Trophoblast cell (in vitro differentiated cells and primary cell): ENCODE measurements around the gene TMSB4X.

Experiments used
- DNase-seq, 2 donors: peaks; one replicate each; pipeline ENCODE4 v3.0.0-alpha.2; 2016
- H2AFZ ChIP-seq: 2 replicates; pipeline ENCODE4 v1.6.1; 2013; ENCODE audit warnings: low read length, moderate library complexity, mild to moderate bottlenecking; ENCODE audit not compliant: insufficient read depth, poor library complexity
- H2AK5ac ChIP-seq: 2 replicates; pipeline ENCODE4 v1.6.1; 2013; ENCODE audit warnings: mild to moderate bottlenecking, low read length
- H2BK120ac ChIP-seq: 2 replicates; pipeline ENCODE4 v1.6.1; 2013; ENCODE audit warnings: low read length, mild to moderate bottlenecking, moderate library complexity; ENCODE audit not compliant: insufficient read depth, poor library complexity
- H2BK12ac ChIP-seq: 2 replicates; pipeline ENCODE4 v1.6.1; 2013; ENCODE audit warnings: mild to moderate bottlenecking, low read length, moderate library complexity
- H2BK5ac ChIP-seq: 2 replicates; pipeline ENCODE4 v1.6.1; 2013; ENCODE audit warnings: low read length, low read depth, moderate library complexity, mild to moderate bottlenecking; ENCODE audit not compliant: poor library complexity
- H3K14ac ChIP-seq: 2 replicates; pipeline ENCODE4 v1.6.1; 2013; ENCODE audit warnings: mild to moderate bottlenecking, low read length
- H3K18ac ChIP-seq: 2 replicates; pipeline ENCODE4 v1.6.1; 2013; ENCODE audit warnings: mild to moderate bottlenecking, low read length
- H3K23ac ChIP-seq: 2 replicates; pipeline ENCODE4 v1.6.1; 2013; ENCODE audit warnings: low read length
- H3K27ac ChIP-seq: 2 replicates; pipeline ENCODE4 v1.5.1; 2013; ENCODE audit warnings: low read depth, mild to moderate bottlenecking, inconsistent platforms, low read length, moderate library complexity
- H3K27me3 ChIP-seq: 2 replicates; pipeline ENCODE4 v1.6.1; 2013; ENCODE audit warnings: inconsistent platforms, mild to moderate bottlenecking, low read length, moderate library complexity; ENCODE audit not compliant: insufficient read depth
- H3K36me3 ChIP-seq, 2 experiments: 1 replicate in 1 of 2; 2 replicates in 1 of 2; pipeline ENCODE4 v1.6.1; 2013; ENCODE audit warnings: low read length in 2 of 2, mild to moderate bottlenecking in 2 of 2, moderate library complexity in 1 of 2; ENCODE audit not compliant: insufficient read depth in 2 of 2, control insufficient read depth in 1 of 2
- H3K4ac ChIP-seq: 2 replicates; pipeline ENCODE4 v1.6.1; 2013; ENCODE audit warnings: low read depth, mild to moderate bottlenecking, low read length, moderate library complexity
- H3K4me1 ChIP-seq, 2 experiments: 1 replicate in 1 of 2; 2 replicates in 1 of 2; pipeline ENCODE4 v1.6.1; 2013; ENCODE audit warnings: low read length in 2 of 2, mild to moderate bottlenecking in 2 of 2, moderate library complexity in 1 of 2; ENCODE audit not compliant: insufficient read depth in 2 of 2, control insufficient read depth in 1 of 2
- H3K4me2 ChIP-seq: 2 replicates; pipeline ENCODE4 v1.6.1; 2013; ENCODE audit warnings: inconsistent platforms, mild to moderate bottlenecking, low read length, moderate library complexity
- H3K4me3 ChIP-seq: 2 replicates; pipeline ENCODE4 v1.5.1; 2013; ENCODE audit warnings: mild to moderate bottlenecking, low read depth, low read length, inconsistent platforms
- H3K79me1 ChIP-seq: one replicate; pipeline ENCODE4 v1.6.1; 2013; ENCODE audit warnings: low read length
- H3K79me2 ChIP-seq: 2 replicates; pipeline ENCODE4 v1.6.1; 2013; ENCODE audit warnings: low read length, mild to moderate bottlenecking; ENCODE audit not compliant: control insufficient read depth, insufficient read depth, poor library complexity
- H3K9ac ChIP-seq: 2 replicates; pipeline ENCODE4 v1.6.1; 2013; ENCODE audit warnings: mild to moderate bottlenecking, low read length
- H3K9me3 ChIP-seq: 2 replicates; pipeline ENCODE4 v1.6.1; 2013; ENCODE audit warnings: low read depth, mild to moderate bottlenecking, control low read depth, inconsistent platforms, low read length; ENCODE audit not compliant: insufficient read depth
- H4K12ac ChIP-seq: 2 replicates; pipeline ENCODE4 v1.6.1; 2013; ENCODE audit warnings: low read depth, mild to moderate bottlenecking, low read length, moderate library complexity
- H4K8ac ChIP-seq: 2 replicates; pipeline ENCODE4 v1.6.1; 2013; ENCODE audit warnings: low read depth, mild to moderate bottlenecking, low read length, moderate library complexity
- H4K91ac ChIP-seq: one replicate; pipeline ENCODE4 v1.6.1; 2013; ENCODE audit warnings: low read depth, mild to moderate bottlenecking, low read length, moderate library complexity
- WGBS: extraction: QIAGEN DNeasy Blood & Tissue Kit; methylation state at CpG from one replicate; pipeline ENCODE4 v1.1.7; 2013; ENCODE audit warnings: missing lambda C conversion rate; ENCODE audit not compliant: insufficient read length, insufficient coverage; ENCODE audit errors: extremely low coverage; 5-methylcytosine and 5-hydroxymethylcytosine counted together

The TMSB4X gene

DNA sequence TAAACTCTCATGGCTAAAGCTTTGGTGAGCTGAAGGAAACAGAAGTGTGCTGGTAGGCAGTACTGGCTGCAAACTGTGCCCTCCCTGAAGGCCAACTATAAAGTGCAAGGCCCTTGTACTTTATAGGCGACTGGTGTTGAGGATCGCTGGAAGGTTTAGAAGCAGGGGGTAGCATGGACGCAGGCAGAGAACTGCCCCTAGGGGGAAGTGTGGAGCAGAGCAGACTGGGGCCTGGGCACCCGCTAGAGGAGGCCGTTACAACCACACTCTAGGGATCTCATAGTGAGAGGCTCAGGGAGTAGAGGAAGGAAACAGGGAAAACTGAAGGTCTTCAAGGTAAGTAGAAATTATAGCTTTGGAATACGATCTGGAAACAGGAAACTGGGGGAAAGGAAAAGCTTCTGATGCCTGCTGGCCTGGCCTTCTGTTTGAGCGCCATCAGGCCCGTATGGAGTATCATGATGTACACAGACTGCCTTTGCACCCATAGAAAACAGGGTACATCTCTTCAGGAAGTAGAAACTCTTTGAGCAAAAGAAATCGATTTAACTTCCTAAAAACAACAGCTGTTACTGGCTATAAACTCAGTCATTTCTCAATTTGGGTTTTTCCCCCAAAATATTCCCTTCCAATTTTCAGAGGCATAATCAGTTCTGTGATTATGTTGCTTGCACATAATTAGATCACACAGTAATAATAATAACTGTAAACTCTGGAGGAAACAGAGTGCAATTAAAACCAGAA is 23.9 kb upstream of the TMSB4X start:
- H3K36me3 ChIP-seq, result no peaks in the 10 kb centered on the region
- peak overlapping the region; percentile 55 for H4K91ac ChIP-seq
- no peak overlapping the region for H2BK5ac ChIP-seq
- H3K79me2 ChIP-seq, result no peaks in the 10 kb centered on the region
- no peak overlapping the region for H3K18ac ChIP-seq
- no peak overlapping the region for H3K4ac ChIP-seq
- H3K4me1 ChIP-seq, result peaks cover 17 to 36% of the 10 kb centered on the region in 2 experiments
- no peak overlapping the region for H3K27ac ChIP-seq
- peak in 1 of 2 donors; percentile 29 for DNase-seq
- H3K4me2 ChIP-seq, result no peak overlapping the region
- peak overlapping the region; percentile 12 for H4K12ac ChIP-seq
- H3K27me3 ChIP-seq, result no peaks in the 10 kb centered on the region
- H3K9me3 ChIP-seq, result no peaks in the 10 kb centered on the region
- peak overlapping the region; percentile 80 for H2BK12ac ChIP-seq
- H4K8ac ChIP-seq, result peak overlapping the region; percentile 47
- H3K14ac ChIP-seq, result peak overlapping the region; percentile 56
- peaks cover 16% of the 10 kb centered on the region for H3K79me1 ChIP-seq
- H2AFZ ChIP-seq, result peak overlapping the region; percentile 41
- no CpG with 5 or more reads among the region's 9 CpGs for WGBS
- no peak overlapping the region for H3K4me3 ChIP-seq
- no peak overlapping the region for H3K23ac ChIP-seq
- peak overlapping the region; percentile 35 for H2AK5ac ChIP-seq
- H2BK120ac ChIP-seq, result no peak overlapping the region
- no peak overlapping the region for H3K9ac ChIP-seq

DNA sequence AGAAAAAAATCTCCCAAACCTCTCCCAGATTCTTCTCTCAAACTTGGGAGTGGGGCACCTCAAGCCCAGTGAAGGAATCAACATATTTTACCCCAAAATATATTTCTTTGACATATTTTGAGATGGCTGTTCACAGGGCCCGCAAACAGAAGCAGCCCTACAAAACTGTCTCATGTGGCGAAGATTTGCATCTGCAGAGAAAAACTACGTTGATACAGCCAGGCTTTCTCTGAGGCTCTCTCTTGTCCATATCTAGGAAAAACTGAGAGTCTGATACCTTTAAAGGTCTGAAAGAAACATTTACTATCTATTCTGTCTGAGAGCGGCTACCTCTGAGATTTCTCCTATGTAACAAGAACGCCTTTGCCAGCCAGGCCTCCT is 23.3 kb upstream of the TMSB4X start:
- H3K79me1 ChIP-seq, result peaks cover 17% of the 10 kb centered on the region
- no peak overlapping the region for H3K9ac ChIP-seq
- no peaks in the 10 kb centered on the region for H3K27me3 ChIP-seq
- no peak overlapping the region for H4K91ac ChIP-seq
- H2AFZ ChIP-seq, result no peak overlapping the region
- H3K4me1 ChIP-seq, result peaks cover 20 to 37% of the 10 kb centered on the region in 2 experiments
- no peak for DNase-seq
- H3K14ac ChIP-seq, result no peak overlapping the region
- no peak overlapping the region for H2BK12ac ChIP-seq
- H3K79me2 ChIP-seq, result no peaks in the 10 kb centered on the region
- no CpG with 5 or more reads among the region's 5 CpGs for WGBS
- H2AK5ac ChIP-seq, result no peak overlapping the region
- no peak overlapping the region for H3K4me3 ChIP-seq
- no peaks in the 10 kb centered on the region for H3K9me3 ChIP-seq
- no peak overlapping the region for H3K23ac ChIP-seq
- no peak overlapping the region for H3K4me2 ChIP-seq
- H2BK5ac ChIP-seq, result no peak overlapping the region
- no peak overlapping the region for H3K18ac ChIP-seq
- no peak overlapping the region for H2BK120ac ChIP-seq
- H3K4ac ChIP-seq, result no peak overlapping the region
- H3K36me3 ChIP-seq, result no peaks in the 10 kb centered on the region
- H3K27ac ChIP-seq, result no peak overlapping the region
- H4K12ac ChIP-seq, result no peak overlapping the region
- H4K8ac ChIP-seq, result no peak overlapping the region

DNA sequence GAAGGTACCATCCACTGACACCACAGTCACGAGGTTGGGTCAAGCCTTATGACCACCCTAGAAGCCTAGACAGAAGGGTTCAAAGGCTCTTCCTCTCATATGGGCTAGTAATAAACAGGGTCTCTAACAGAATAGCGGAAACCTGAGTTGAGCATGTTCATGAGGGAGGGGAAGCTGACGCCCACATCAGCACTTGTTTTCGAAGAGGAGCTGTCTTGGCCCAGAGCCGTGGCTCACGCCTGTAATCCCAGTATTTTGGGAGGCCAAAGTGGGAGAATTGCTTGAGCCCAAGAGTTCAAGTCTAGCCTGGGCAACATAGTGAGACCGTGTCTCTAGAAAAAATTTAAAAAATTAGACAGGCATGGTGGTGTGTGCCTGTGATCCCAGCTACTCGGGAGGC is 21.5 kb upstream of the TMSB4X start:
- Histone ChIP-seq H2BK120ac (no peak overlapping the region), H3K14ac (no peak overlapping the region), H3K79me1 (peaks cover 17% of the 10 kb centered on the region), H3K23ac (no peak overlapping the region), H3K27ac (no peak overlapping the region), H4K8ac (no peak overlapping the region), H3K36me3 (no peaks in the 10 kb centered on the region), H4K91ac (no peak overlapping the region), H3K4me3 (no peak overlapping the region), H2AK5ac (no peak overlapping the region), H2BK5ac (no peak overlapping the region), H2BK12ac (no peak overlapping the region), H4K12ac (no peak overlapping the region), H3K4ac (no peak overlapping the region), H3K9ac (no peak overlapping the region), H3K18ac (no peak overlapping the region), H3K4me1 (peaks cover 20 to 32% of the 10 kb centered on the region in 2 experiments), H3K4me2 (no peak overlapping the region), H2AFZ (no peak overlapping the region), H3K27me3 (no peaks in the 10 kb centered on the region), H3K79me2 (no peaks in the 10 kb centered on the region), H3K9me3 (no peaks in the 10 kb centered on the region)
- WGBS, result no CpG with 5 or more reads among the region's 8 CpGs
- DNase-seq, result no peak

DNA sequence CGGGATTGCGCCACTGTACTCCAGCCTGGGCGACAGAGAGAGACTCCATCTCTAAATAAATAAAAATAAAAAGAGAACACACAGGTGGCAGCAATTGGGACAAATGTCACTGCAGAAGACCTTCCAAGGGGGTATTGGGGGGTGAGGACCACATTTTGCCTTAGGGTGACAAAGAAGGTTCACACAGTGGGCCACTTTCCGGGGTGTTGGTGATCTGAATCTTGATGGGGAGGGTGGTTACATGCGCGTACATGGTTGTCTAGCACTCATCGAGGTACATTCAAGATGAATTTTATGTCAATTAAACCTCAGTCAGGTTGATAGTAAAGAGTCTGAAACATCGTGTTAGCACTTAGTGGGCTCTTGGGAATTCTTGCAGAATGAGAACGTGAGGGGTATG is 20.5 kb upstream of the TMSB4X start:
- no peak overlapping the region for H3K18ac ChIP-seq
- no CpG with 5 or more reads among the region's 9 CpGs for WGBS
- no peaks in the 10 kb centered on the region for H3K27me3 ChIP-seq
- no peak overlapping the region for H3K4ac ChIP-seq
- H2AFZ ChIP-seq, result no peak overlapping the region
- H2BK120ac ChIP-seq, result no peak overlapping the region
- H3K9me3 ChIP-seq, result no peaks in the 10 kb centered on the region
- peaks cover 16 to 24% of the 10 kb centered on the region in 2 experiments for H3K4me1 ChIP-seq
- no peak for DNase-seq
- H2BK12ac ChIP-seq, result no peak overlapping the region
- H3K4me2 ChIP-seq, result no peak overlapping the region
- H3K4me3 ChIP-seq, result no peak overlapping the region
- no peak overlapping the region for H4K12ac ChIP-seq
- H4K8ac ChIP-seq, result no peak overlapping the region
- no peak overlapping the region for H3K27ac ChIP-seq
- H3K9ac ChIP-seq, result no peak overlapping the region
- no peak overlapping the region for H3K23ac ChIP-seq
- no peak overlapping the region for H2AK5ac ChIP-seq
- no peak overlapping the region for H2BK5ac ChIP-seq
- peaks cover 17% of the 10 kb centered on the region for H3K79me1 ChIP-seq
- H3K79me2 ChIP-seq, result no peaks in the 10 kb centered on the region
- H3K14ac ChIP-seq, result no peak overlapping the region
- H3K36me3 ChIP-seq, result no peaks in the 10 kb centered on the region
- no peak overlapping the region for H4K91ac ChIP-seq
